HG02885 (cell line): ENCODE data around the gene IMMP2L.

Experiments used
- ATAC-seq: cut with Tn5 transposase; IDR thresholded peaks from one replicate; pipeline ENCODE4 v1.9.1; 2021; ENCODE audit warnings: mild to moderate bottlenecking; ENCODE audit not compliant: unreplicated experiment, poor library complexity

IMMP2L gene

DNA sequence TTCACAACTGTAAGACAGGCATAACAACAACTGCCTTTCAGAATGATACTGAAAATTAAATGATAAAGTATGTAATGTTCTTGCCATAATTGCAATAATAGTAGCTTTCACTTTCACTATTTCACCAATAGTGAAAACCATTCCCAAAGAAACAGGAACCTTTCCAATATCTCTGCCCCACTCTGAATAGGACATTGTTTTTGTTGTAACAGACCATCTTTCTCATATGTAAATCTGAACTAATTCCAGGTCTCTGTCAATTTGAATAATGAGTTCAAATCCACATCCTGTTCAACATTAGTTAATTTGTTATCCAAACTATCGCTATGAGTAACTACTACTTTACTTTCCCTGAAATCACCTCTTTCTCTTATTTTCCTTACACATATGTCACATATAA lies 323.4 kb downstream of the IMMP2L start:
- no peak for ATAC-seq

DNA sequence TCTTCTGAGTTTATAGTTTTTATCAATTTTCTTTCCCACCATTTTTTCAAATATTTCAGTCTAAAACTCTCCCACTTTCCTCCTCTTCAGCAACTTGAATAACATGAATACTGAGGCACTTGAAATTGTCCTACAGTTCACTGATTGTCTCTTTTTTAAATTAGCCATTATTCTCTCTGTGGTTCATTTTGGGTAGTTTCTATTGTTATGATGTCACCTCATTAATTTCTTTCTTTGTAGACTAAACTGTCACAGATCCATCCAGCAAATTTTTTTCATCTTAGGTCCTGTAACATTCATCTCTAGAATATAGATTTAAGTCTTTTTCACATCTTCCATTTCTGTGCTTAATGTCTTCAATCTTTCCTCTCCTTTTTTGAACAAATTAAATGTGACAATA lies 326.6 kb downstream of the IMMP2L start:
- no peak for ATAC-seq

DNA sequence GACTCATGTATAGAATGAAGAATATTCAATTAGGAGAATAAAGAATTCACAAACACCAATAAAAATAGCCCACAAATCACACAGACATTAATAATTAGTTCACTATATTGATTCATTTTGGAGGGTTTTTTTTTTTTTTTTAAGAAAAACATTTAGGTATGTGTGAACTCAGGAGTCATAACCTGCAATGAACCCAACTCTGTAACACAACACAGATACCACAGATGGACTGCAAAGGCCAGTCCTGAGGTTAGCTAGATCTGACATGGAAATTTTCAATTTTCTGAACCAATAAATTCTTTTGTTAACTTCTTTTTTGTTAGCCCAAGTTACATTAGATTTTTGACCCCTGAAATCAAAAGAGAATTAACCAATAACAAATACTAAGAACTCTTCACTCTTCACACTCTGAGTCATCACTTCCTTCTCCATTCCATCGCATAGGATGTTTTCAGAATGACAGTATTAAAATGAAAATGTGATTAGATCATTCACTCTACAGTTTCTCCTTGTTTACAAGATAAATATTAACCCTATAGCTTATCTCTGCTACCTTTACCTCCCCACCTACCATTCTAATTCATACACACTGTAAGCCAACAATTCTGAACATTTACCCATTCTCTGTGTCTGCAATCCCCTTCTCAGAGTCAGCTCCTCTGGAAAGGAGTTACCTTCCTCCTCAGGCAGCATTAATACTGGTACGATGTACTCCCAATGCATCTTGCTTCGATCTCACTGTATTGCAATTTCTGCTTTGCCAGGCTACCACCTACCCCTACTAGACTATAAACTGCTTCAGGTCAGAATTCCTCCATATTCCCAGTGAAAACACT lies 329.8 kb downstream of the IMMP2L start:
- ATAC-seq: peak; percentile 85

- no peak for ATAC-seq
Observed at GRCh38 chr7:111229916-111230315, 332.4 kb downstream of the IMMP2L start.

GRCh38 chr7:111229181-111229740 lies 333.0 kb downstream of the IMMP2L start:
- no peak for ATAC-seq

DNA sequence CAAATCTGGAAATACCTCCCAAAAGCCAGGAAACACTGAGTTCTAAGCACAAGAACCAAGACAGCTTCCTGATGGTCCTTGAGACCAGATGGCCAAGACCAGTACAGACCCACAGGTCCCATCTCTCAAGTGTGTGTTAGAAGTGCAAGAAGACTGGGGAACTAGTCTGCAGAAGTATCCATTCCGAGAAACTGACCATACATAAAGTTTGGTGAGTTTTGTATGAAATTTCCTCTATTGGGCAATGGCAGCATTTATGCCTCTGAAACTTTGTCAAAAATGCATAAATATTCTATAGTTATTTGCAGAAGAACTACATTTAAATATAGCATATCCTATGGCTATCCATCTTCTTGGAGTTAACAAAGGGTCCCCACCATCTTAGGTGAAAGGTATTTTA lies 333.9 kb downstream of the IMMP2L start:
- no peak for ATAC-seq

DNA sequence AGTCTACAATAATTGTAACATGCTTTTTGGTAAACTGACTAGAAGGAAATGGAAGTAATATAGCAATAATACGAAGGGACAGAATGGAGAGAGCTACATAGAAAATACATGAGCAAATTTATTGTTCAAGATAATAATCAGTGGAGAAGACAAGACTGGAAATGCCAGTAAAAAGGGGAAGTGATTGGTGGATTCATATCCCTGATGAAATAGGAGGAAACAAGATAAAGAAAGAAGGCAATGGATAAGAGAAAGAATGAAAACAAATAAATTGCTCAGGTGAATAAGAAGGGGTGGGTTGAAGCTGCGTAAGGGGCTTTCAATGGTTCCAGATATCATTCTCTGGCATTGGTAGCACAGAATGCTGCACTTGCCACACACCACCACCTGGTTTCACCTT lies 335.5 kb downstream of the IMMP2L start:
- ATAC-seq: no peak

DNA sequence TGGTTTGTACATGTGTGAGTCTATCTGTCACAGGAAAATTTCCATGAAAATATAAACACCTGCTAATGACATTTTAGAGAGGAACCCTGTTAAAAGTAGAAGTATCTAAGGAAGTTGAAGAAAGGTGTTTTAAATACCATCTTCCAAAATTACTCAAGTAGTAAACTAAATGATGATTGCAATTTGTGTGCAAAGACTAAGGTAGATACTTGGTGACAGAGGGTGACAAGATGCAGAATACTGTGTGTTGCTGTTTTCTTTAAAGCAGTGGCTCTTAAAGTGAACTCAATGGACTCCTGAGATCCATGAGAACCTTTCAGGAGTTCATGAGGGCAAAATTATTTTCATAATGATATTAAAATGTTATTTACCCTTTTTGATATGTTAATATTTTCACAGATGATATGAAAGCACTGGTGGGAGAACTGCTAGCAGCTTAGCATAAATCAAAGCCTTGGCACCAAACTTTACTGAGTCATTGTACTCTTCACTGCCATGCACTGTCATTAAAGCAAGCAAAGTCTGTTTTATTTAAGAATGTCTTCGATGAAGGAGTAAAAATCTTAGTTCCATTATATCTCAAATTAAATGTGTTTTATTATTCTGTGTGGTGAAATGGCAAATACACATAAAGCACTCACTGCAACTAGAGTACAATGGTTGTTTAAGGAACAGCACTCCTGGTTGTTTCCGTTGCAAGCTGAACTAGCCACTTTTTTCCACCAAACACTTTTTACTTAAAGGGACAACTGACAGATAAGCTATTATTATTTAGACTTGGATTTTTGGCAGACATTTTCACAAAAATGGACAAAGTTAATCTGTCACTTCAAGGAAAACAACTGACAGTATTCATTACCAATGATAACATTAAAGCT lies 337.7 kb downstream of the IMMP2L start:
- no peak for ATAC-seq

GRCh38 chr7:111223802-111224253 lies 338.5 kb downstream of the IMMP2L start:
- ATAC-seq: no peak

- no peak for ATAC-seq
Observed at GRCh38 chr7:111215550-111215949, 346.7 kb downstream of the IMMP2L start.

GRCh38 chr7:111212857-111213523 lies 349.3 kb downstream of the IMMP2L start:
- ATAC-seq: no peak

GRCh38 chr7:111210996-111211395 lies 351.3 kb downstream of the IMMP2L start:
- no peak for ATAC-seq

DNA sequence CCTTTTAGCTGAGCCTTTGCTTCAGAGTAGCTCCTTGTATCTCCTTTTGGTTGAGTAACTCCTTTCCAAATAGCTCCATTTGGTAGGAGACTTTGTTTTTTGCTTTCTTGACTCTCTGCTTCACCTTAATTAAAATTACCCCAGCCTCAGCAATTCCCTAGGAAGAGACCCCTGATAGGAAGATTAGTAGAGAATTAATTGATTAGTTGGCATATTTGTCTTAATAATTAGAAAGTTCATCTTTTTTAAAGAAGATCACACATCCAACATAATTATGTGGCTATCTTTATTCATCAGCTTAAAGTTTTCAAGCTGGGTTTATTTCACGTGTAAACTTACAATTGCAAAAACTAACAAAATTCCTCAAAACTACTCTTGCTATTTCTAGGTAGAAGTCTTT lies 352.2 kb downstream of the IMMP2L start:
- no peak for ATAC-seq

- no peak for ATAC-seq
Observed at GRCh38 chr7:111205251-111205650, 357.0 kb downstream of the IMMP2L start.

DNA sequence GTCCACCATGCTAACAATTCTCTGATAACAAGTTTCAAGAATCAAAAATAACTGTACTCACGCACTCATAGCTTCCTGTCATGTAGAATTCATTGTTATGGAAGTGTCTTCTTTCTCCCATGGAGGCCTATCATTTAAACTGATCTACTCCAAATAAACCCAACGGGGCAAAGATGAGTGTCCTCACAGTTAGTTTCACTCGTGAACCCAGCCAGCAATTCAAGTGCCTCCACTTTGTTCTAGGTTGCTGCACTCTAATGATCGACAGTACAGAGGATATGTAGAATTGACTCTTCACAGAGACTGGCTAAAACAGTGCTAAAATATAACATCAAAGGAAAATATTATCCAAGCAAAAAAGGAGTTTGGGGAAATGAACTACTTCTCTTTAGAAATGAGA lies 360.0 kb downstream of the IMMP2L start:
- ATAC-seq: no peak

DNA sequence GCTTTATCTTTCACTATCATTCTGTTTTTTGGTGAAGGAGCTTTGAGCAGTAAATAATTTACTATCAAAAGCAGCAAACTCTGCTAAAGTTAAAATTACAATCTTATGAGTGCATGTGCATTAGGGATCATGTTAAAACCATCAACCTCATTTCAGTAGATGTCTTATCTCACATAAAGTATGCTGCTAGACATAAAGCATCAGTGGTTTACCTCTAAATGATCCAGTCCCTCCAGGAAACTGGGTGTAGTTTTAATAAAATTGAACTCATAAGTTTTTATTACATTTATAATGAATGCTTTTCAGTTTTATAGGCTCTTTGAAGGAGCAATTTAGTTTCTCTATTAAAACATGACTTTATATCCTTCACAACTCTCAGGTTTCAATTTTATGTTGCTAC lies 362.6 kb downstream of the IMMP2L start:
- no peak for ATAC-seq

GRCh38 chr7:111198255-111198654 lies 364.0 kb downstream of the IMMP2L start:
- no peak for ATAC-seq

GRCh38 chr7:111196655-111197054 lies 365.6 kb downstream of the IMMP2L start:
- ATAC-seq: no peak

- no peak for ATAC-seq
Observed at GRCh38 chr7:111192614-111193413, 369.5 kb downstream of the IMMP2L start.

- ATAC-seq: no peak
Observed at GRCh38 chr7:111190804-111191203, 371.5 kb downstream of the IMMP2L start.
